GM19452 (cell line): ENCODE results near the gene UCK2.

Experiments used
- ATAC-seq: cut with Tn5 transposase; IDR thresholded peaks from one replicate; pipeline ENCODE4 v1.9.1; 2021; ENCODE audit not compliant: unreplicated experiment

UCK2 gene

GRCh38 chr1:165928075-165928731 is 100.8 kb downstream of the UCK2 start:
- ATAC-seq, result peak; percentile 46

- no peak for ATAC-seq
Measured at GRCh38 chr1:165930961-165931360, 103.5 kb downstream of the UCK2 start.

DNA sequence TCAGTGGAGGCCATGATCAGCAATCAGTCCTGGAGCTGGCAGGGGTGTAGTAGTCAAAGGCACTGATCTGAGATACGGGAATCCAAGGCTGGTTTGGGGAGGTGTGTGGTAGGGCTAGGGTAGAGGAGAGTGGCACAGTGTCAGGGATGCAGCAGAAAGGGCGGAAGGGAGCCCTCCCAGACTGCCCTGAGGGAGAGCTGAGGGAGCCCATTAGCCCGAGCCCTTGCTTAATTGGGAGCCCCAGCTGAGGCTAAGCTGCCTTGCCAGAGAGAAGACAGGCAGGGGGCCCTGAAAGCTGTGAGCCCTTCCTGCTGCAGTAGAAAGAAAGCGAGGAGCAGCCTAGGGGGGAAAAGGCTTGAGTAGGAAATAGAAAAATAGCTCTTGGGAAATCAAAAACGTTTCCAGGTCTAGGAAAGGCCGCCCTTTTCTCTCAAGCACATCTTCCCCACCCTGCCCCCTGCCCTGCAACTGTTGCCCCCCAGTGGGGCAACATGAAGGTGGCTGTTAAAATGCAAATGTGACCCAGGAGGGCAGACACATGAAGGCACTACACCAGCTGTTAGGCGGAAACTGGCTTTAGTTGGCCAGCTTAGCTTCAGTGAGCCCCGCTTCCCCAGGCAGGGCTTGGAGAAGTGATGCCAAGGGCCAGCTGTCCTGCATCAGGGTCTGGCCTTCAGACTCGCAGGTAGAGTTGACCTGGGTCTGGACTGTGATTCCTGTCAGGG is 106.2 kb downstream of the UCK2 start:
- ATAC-seq, result no peak

DNA sequence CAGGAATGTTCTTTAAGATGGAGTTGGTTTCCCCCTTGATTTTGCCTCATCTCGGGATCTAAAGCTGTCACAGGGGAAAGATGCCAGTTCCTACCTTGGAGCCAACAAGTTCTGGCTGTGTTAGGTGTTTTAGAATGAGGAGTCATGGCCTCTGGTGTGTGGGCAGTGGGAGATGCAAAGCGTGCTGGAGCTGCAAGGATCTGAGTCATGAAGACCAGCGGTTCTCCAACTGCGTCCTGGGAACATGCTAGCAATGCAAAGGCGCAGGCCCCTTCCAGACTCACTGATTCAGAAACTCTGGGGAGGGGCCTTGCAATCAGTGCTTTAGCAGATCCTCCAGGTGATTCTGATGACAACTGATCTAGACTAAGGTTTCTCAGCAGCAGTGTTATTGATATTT is 109.1 kb downstream of the UCK2 start:
- ATAC-seq, result no peak

DNA sequence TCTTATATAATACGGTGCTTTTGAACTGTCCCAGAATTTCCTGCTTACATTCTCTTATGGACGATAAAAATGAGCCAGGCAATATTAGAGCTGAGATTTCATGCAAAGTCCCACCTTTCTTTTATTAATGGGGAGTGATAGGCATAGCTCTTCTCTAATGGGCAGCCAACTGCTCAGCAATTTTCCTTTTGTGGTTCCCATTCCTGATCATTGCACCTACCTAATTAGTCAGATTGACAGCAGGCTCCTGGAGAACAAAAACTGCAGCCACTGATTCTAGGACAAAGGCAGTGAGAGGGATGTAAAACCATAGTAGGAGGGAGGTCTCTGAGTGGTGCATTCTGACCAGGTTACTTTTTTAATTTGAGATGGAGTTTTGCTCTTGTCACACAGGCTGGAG is 110.4 kb downstream of the UCK2 start:
- ATAC-seq, result no peak

DNA sequence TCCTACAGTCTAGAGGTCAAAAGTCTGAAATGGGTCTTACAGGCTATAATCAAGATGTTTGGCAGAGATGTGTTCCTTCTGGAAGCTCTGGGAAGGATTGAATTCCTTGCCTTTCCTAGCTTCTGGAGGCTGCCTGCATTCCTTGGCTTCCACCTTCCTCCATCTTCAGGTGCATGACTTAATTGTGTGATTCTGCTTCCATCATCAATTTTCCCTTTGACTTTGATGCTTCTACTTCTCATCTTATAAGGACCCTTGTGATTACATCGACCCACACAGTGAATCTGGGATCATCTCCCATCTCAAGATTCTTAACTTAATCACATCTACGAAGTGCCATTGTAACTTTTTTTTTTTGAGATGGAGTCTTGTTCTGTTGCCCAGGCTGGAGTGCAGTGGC is 111.4 kb downstream of the UCK2 start:
- ATAC-seq, result no peak

DNA sequence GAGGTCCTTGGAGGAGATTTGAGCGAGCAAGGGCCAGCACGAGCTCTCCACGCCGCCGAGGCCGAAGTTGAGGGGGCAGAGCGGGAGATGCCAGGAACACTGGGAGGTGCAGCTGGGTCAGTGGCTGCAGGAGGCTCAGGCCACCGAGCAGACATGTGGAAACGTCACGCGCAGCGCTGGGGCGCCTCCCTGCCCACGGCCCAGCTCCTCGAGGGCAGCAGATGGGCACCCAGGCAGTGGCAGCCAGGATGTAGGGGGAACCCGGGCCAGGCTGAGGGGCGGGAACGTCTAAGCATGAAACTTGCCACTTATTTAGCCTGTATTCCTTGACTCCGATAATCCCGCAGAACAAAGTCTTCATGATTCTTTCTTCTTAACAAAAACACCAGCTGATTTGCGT is 114.1 kb downstream of the UCK2 start:
- ATAC-seq, result no peak

GRCh38 chr1:165942062-165942461 is 114.6 kb downstream of the UCK2 start:
- ATAC-seq, result no peak

DNA sequence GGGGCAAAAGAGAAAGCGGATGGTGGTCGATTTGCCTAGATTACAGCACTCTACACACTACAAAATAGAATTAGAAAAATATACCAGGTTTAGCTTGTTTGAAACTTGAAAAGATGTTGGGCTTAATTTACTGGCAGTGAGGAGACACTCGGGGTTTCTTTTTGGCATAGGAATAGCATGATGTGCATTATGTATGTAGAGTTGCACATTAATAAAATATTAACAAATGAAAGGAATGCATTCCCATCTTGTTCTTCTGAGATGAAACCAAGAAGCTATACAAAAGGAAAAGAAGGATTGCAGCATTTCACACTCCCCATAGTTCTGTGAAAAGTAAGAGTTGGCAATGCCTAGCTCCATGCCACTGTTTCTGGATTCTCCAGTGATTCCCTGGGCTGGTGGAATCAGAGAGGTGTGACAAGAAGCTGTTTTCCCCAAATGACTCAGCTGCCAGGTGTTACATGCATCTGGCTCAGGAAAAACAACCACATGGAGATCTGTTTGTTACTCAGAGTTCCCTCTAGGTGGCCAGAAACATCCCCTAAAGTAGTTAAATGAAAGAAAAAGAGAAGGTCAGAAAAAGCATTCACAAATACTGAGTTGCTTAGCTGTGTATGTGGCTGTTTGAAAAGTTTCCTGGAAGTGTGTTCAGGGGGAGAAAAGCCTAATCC is 115.6 kb downstream of the UCK2 start:
- no peak for ATAC-seq

DNA sequence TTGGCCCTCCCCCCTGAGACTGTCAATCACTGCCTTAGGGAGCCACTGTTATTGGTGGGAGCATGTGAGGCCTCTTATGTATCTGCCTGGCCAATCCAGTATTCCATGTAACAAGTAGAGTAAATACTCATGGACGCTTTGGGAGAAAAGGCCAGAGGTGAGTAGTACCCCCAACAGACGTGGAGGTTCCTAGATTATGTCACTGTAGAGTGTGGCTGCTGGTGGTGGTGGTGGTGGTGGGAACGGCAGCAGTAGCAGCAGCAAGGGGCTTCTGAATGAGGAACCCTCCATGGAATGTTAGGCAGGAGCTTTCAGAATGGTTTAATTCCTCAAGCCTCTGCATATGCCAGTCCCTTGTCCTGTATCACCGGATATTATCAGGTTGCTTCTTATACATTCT is 118.5 kb downstream of the UCK2 start:
- ATAC-seq, result no peak

DNA sequence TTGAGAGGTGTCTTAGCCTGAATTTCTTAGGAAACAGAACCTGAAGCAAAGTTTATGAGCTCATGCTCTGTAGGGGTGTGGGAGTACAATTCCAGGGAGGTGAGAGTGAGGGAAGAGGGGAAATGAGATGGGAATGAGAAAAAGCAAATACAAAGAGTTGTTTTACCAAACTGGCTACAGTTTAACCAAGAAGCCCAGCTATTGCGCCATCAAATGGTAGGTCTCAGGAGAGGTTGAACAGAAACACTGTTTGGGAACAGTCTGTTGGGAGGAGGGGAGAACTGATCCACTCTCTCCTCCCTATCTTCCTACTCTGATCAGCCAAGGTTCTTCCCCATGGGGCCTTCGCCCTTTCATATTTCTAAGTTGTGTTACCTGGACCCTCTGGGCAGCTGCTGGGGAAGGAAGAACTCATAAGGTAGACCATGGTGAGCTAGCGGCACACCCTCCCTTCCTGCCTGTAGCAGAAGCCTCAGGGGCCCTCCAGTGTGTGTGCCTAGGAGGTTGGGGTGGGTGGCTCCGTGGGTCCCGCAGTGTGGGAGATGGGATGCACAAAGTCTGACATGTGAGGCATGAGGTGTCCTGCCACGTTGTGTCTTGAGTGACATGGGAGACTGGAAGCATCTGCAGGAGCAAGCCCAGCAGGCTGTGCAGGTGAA is 120.5 kb downstream of the UCK2 start:
- ATAC-seq, result no peak

- ATAC-seq, result no peak
Measured at GRCh38 chr1:165949335-165950130, 122.1 kb downstream of the UCK2 start.

DNA sequence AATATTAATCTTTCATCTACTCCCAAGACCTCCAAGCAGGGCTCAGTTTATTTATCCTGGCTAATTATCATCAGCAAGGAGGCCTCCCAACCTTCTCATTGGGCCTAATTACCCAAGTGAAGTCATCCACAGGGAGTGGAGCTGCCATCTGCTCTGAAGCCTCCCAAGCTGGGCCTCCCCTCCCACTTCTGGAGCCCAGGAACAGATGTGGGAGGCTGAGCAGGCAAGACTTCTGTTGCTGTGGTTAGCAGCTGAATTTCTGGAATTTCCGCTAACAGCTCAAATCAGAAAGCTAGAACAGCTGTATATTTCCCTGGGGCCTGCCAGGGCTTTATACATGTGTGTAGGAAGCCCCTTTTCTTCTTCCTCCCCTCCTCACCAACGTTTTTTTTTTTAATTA is 127.5 kb downstream of the UCK2 start:
- no peak for ATAC-seq

DNA sequence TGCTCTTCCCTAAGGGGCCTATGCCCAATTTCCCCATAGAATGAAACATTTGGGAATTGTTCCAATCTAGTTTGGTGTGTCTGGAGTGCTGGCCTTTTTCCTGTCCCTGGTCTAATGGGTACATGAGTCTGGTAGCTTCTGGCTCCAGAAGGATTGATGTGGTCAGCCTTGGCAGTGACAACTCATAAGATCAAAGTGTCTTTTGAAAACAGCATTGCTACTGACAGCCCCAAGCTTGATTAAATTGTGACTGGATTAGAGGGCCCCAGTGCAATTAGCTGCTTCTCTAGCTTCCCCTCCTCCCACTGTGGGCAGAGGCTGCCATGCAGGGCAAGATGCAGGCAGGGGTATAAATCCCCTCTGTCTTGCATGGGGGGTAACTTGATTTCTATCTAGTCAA is 130.9 kb downstream of the UCK2 start:
- no peak for ATAC-seq

DNA sequence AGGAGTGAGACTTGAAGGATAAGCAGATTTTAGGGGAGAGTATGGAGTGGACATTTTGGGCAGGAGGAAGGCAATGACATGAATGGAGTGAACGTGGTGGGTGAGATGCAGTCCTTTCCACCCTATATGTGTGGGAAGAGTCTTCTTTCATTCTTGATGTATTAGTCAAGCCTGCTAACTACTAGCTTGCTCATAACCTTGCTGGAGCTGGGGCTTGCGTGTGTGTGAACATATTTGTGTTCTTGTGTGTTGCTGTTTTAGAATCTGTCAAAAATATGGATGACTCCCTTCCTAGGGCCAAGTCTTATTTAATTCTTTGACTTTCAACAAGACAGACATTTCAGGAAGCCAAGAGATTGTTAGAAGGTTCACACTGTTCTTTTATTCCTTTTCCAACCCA is 132.7 kb downstream of the UCK2 start:
- no peak for ATAC-seq

DNA sequence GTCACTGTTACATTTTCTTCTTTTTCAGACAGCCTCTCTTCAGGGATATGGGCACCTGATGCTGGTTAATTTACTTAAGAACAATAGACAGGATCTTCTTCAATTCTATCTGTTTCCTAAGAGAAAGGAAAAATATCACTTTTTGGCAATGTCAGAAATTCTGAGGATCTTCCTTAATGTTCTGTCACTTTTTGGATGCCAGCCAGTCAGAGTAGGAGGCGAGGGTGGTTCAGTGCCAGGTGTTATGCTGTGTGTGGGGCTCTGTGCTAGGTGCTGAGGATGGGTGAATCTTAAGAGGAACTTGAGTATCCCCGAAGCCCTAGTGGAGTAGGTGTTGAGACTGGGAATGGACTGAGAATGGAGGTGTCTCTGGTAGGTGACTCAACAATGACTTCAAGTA is 133.5 kb downstream of the UCK2 start:
- no peak for ATAC-seq
